NCI-H2196 (cell line): Measurements from ENCODE around the gene SPAG4.

Experiments
- DNase-seq: peaks from one replicate; lab custom pipeline; 2025; ENCODE audit not compliant: unreplicated experiment; lab: John Stamatoyannopoulos, UW

Gene SPAG4

GRCh38 chr20:35598899-35599775 lies 16.5 kb upstream of the SPAG4 start:
- peak; percentile 79 for DNase-seq

- no peak for DNase-seq
Observed at GRCh38 chr20:35599776-35600120, 15.9 kb upstream of the SPAG4 start.

- no peak for DNase-seq
Observed at GRCh38 chr20:35600176-35600992, 15.2 kb upstream of the SPAG4 start.

GRCh38 chr20:35600993-35601973 lies 14.3 kb upstream of the SPAG4 start:
- DNase-seq = peak; percentile 84

GRCh38 chr20:35601990-35602389 lies 13.6 kb upstream of the SPAG4 start:
- no peak for DNase-seq

GRCh38 chr20:35602851-35603495 lies 12.7 kb upstream of the SPAG4 start:
- DNase-seq = no peak

- no peak for DNase-seq
Observed at GRCh38 chr20:35603695-35604448, 11.8 kb upstream of the SPAG4 start.

GRCh38 chr20:35604449-35604747 lies 11.2 kb upstream of the SPAG4 start:
- DNase-seq = peak; percentile 29

GRCh38 chr20:35606127-35606526 lies 9.5 kb upstream of the SPAG4 start:
- no peak for DNase-seq

- DNase-seq = no peak
Observed at GRCh38 chr20:35607003-35607735, 8.5 kb upstream of the SPAG4 start.

GRCh38 chr20:35610833-35611427 lies 4.7 kb upstream of the SPAG4 start:
- DNase-seq = no peak

- DNase-seq = no peak
Observed at GRCh38 chr20:35611482-35611881, 4.1 kb upstream of the SPAG4 start.

- DNase-seq = peak; percentile 86
Observed at GRCh38 chr20:35616465-35617396, 1.1 kb downstream of the SPAG4 start.

- DNase-seq = peak; percentile 36
Observed at GRCh38 chr20:35617397-35618262, 2.0 kb downstream of the SPAG4 start.

- no peak for DNase-seq
Observed at GRCh38 chr20:35618263-35619131, 2.9 kb downstream of the SPAG4 start.
